ENCODE measurements around the gene SLC39A13. TPM values are rescaled to one million over a fixed set of nuclear protein-coding genes. Genes with fewer than 3 reads are reported as not detected.

SLC39A13 gene
- total and polyA plus RNA-seq, 2 donors from 2014 or later, result 80.6 to 93.2 TPM

DNA sequence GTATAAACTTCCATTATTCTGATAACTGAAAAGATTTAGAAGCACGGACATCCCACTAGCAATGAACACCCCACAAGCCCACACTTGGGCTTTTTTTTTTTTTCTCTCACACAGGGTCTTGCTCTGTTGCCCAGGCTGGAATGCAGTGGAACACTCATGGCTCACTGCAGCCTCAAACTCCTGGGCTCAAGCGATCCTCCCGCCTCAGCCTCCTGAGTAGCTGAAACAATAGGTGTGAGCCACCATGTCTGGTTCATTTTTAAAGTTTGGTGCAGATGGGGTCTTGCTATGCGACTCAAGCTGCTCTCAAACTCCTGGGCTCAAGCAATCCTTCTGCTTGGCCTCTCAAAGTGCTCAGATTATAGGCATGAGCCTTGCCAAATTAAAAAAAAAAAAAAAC, 37.5 kb downstream of the SLC39A13 start:
- intact Hi-C loops (cut with DNase I), result no loop called here
- DNase-seq (no peak), FAIRE-seq (no peak)
- H3K27me3 ChIP-seq (ENCODE audit: control insufficient read depth, insufficient read depth, low read length), result no peaks in the 10 kb centered on the region
- no peak overlapping the region for H3K4me3 ChIP-seq (ENCODE audit: low read length in 3 of 3)
- no peak overlapping the region for H3K9ac ChIP-seq (ENCODE audit: low read length in 3 of 3)
- TF ChIP-seq, protein P1, sequence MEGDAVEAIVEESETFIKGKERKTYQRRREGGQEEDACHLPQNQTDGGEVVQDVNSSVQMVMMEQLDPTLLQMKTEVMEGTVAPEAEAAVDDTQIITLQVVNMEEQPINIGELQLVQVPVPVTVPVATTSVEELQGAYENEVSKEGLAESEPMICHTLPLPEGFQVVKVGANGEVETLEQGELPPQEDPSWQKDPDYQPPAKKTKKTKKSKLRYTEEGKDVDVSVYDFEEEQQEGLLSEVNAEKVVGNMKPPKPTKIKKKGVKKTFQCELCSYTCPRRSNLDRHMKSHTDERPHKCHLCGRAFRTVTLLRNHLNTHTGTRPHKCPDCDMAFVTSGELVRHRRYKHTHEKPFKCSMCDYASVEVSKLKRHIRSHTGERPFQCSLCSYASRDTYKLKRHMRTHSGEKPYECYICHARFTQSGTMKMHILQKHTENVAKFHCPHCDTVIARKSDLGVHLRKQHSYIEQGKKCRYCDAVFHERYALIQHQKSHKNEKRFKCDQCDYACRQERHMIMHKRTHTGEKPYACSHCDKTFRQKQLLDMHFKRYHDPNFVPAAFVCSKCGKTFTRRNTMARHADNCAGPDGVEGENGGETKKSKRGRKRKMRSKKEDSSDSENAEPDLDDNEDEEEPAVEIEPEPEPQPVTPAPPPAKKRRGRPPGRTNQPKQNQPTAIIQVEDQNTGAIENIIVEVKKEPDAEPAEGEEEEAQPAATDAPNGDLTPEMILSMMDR (IDR thresholded peaks at IDR 0.05; ENCODE audit: borderline replicate concordance, extremely low read depth, insufficient read depth), result no peak
- H3K36me3 ChIP-seq (ENCODE audit: control insufficient read depth in 2 of 3, insufficient read depth in 3 of 3, low read length in 3 of 3), result no peaks in the 10 kb centered on the region
- no peaks in the 10 kb centered on the region for H3K9me3 ChIP-seq (ENCODE audit: control insufficient read depth in 2 of 3, insufficient read depth in 1 of 3, low read length in 3 of 3)
- peaks cover 0 to 2% (median 0%) of the 10 kb centered on the region in 3 donors for H3K4me1 ChIP-seq (ENCODE audit: control insufficient read depth in 2 of 3, insufficient read depth in 2 of 3, low read depth in 1 of 3, low read length in 3 of 3)
- H3K27ac ChIP-seq (ENCODE audit: low read depth in 2 of 2, low read length in 2 of 2), result no peak overlapping the region

DNA sequence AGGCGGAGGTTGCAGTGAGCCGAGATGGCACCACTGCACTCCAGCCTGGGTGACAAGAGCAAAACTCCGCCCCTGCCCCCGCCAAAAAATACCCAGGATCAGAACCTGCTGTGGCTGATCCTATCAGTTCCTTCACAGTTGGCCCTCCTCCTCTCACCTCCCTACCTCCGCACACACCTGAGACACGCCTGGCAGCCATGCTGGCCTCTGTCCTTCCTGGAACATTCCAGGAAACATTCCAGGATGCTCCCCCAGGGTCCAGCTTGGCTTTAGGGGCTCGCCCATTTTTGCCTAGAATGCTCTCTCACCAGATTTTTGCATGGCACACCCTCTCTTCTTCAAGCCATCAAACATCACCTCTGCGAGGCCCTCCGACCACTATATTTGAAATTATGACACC, 38.4 kb downstream of the SLC39A13 start:
- Histone ChIP-seq H3K4me1 (ENCODE audit: control insufficient read depth in 2 of 3, insufficient read depth in 2 of 3, low read depth in 1 of 3, low read length in 3 of 3) (peaks cover 0 to 2% (median 0%) of the 10 kb centered on the region in 3 donors), H3K27ac (ENCODE audit: low read depth in 2 of 2, low read length in 2 of 2) (no peak overlapping the region), H3K9me3 (ENCODE audit: control insufficient read depth in 2 of 3, insufficient read depth in 1 of 3, low read length in 3 of 3) (no peaks in the 10 kb centered on the region), H3K27me3 (ENCODE audit: control insufficient read depth, insufficient read depth, low read length) (no peaks in the 10 kb centered on the region), H3K36me3 (ENCODE audit: control insufficient read depth in 2 of 3, insufficient read depth in 3 of 3, low read length in 3 of 3) (no peaks in the 10 kb centered on the region), H3K9ac (ENCODE audit: low read length in 3 of 3) (no peak overlapping the region), H3K4me3 (ENCODE audit: low read length in 3 of 3) (no peak overlapping the region)
- DNase-seq (no peak), FAIRE-seq (no peak)
- TF ChIP-seq, protein P1 (IDR thresholded peaks at IDR 0.05; ENCODE audit: borderline replicate concordance, extremely low read depth, insufficient read depth), result no peak
- intact Hi-C loops (cut with DNase I), result no loop called here

DNA sequence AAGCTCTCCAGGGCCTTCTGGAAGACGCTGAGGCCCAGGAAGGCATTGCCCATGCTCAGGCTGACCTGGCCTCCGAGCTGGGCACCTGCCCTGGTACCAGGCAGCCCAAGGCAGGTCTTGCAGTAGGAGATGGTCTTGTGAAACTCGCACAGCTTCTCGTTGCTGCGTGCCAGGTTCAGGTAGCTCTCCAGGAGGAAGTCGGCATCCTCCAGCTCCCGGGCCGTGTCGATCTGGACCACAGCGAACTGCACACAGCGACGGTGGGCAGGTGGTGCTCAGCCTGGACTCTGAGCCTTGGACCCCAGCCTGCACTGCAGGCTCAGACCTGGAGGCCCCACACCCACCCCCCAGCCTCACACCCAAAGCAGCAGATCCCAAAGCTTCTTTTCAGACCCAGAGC, 39.5 kb downstream of the SLC39A13 start:
- Histone ChIP-seq H3K9me3 (ENCODE audit: control insufficient read depth in 2 of 3, insufficient read depth in 1 of 3, low read length in 3 of 3) (no peaks in the 10 kb centered on the region), H3K4me3 (ENCODE audit: low read length in 3 of 3) (no peak overlapping the region), H3K36me3 (ENCODE audit: control insufficient read depth in 2 of 3, insufficient read depth in 3 of 3, low read length in 3 of 3) (no peaks in the 10 kb centered on the region), H3K9ac (ENCODE audit: low read length in 3 of 3) (no peak overlapping the region), H3K4me1 (ENCODE audit: control insufficient read depth in 2 of 3, insufficient read depth in 2 of 3, low read depth in 1 of 3, low read length in 3 of 3) (peaks cover 0 to 2% (median 0%) of the 10 kb centered on the region in 3 donors), H3K27ac (ENCODE audit: low read depth in 2 of 2, low read length in 2 of 2) (no peak overlapping the region), H3K27me3 (ENCODE audit: control insufficient read depth, insufficient read depth, low read length) (no peaks in the 10 kb centered on the region)
- DNase-seq (no peak), FAIRE-seq (no peak)
- intact Hi-C loops (cut with DNase I), result no loop called here
- TF ChIP-seq, protein P1 (IDR thresholded peaks at IDR 0.05; ENCODE audit: borderline replicate concordance, extremely low read depth, insufficient read depth), result no peak

Data from kidney (tissue), 14 donors.